Smooth muscle cell (in vitro differentiated cells): ENCODE data around the gene PIP4K2C. TPM values are rescaled to one million over a fixed set of nuclear protein-coding genes. Genes with fewer than 3 reads are reported as not detected.

Experiments used
- DNase-seq: peaks from one replicate; lab custom pipeline; 2025; ENCODE audit not compliant: unreplicated experiment; lab: John Stamatoyannopoulos, UW
- H2AFZ ChIP-seq: fragments of 200-600 bp; sonication (generic); 2 replicates; pipeline ENCODE4 v1.6.0; 2016; ENCODE audit warnings: antibody characterized with exemption, low read depth, mild to moderate bottlenecking
- H3F3A ChIP-seq: fragments of 200-600 bp; sonication (generic); 2 replicates; pipeline ENCODE4 v1.6.0; 2017; ENCODE audit warnings: antibody characterized with exemption, low read depth
- H3K27ac ChIP-seq: fragments of 200-600 bp; sonication (generic); 2 replicates; pipeline ENCODE4 v1.5.1; 2016; ENCODE audit warnings: low read depth, mild to moderate bottlenecking
- H3K27me3 ChIP-seq: fragments of 200-600 bp; sonication (generic); 2 replicates; pipeline ENCODE4 v1.6.1; 2016; ENCODE audit warnings: low read depth, mild to moderate bottlenecking
- H3K36me3 ChIP-seq: fragments of 200-600 bp; sonication (generic); 2 replicates; pipeline ENCODE4 v1.5.1; 2016; ENCODE audit warnings: low read depth
- H3K4me1 ChIP-seq: fragments of 200-600 bp; sonication (generic); 2 replicates; pipeline ENCODE4 v1.5.1; 2016; ENCODE audit warnings: low read depth
- H3K4me2 ChIP-seq: fragments of 200-600 bp; sonication (generic); 2 replicates; pipeline ENCODE4 v1.6.0; 2016; ENCODE audit warnings: mild to moderate bottlenecking
- H3K4me3 ChIP-seq: fragments of 200-600 bp; sonication (generic); 2 replicates; pipeline ENCODE4 v1.5.1; 2016; ENCODE audit warnings: mild to moderate bottlenecking
- H3K79me2 ChIP-seq: fragments of 200-600 bp; sonication (generic); 2 replicates; pipeline ENCODE4 v1.6.0; 2016; ENCODE audit warnings: low read depth, mild to moderate bottlenecking
- H3K9ac ChIP-seq: fragments of 200-600 bp; sonication (generic); 2 replicates; pipeline ENCODE4 v1.6.0; 2016; ENCODE audit warnings: low read depth
- H3K9me3 ChIP-seq: fragments of 200-600 bp; sonication (generic); replicated peaks from 2 replicates; pipeline ENCODE4 v1.5.1; 2016; ENCODE audit warnings: low read depth
- H4K20me1 ChIP-seq: fragments of 200-600 bp; sonication (generic); 2 replicates; pipeline ENCODE4 v1.6.0; 2016; ENCODE audit warnings: low read depth
- WGBS: methylation state at CpG from one replicate; pipeline ENCODE4 v1.1.7; 2016; ENCODE audit warnings: low lambda C conversion rate; 5-methylcytosine and 5-hydroxymethylcytosine counted together
- polyA plus RNA-seq: library from polyadenylated mRNA; unstranded; fragments of >200 nt; fragmentation: Nextera tagmentation; extraction: Ambion mirVana; gene quantifications from 2 replicates; pipeline ENCODE4 v1.2.1, GENCODE V29; 2016
- total RNA-seq: library from RNA; depleted of rRNA; stranded (reverse); fragments of >200 nt; gene quantifications from 2 replicates; pipeline ENCODE4 v1.2.3, GENCODE V29; 2014
- TF ChIP-seq, protein P1 (sequence below): fragments of 200-600 bp; sonication (generic); IDR thresholded peaks from 2 replicates; pipeline ENCODE4 v1.5.1; 2017; ENCODE audit warnings: borderline replicate concordance, mild to moderate bottlenecking, antibody characterized with exemption; ENCODE audit not compliant: insufficient read depth, poor library complexity, severe bottlenecking

The PIP4K2C gene
- 39.5 and 53.8 TPM in 2 replicates for total RNA-seq
- polyA plus RNA-seq: 33.3 and 41.1 TPM in 2 replicates

DNA sequence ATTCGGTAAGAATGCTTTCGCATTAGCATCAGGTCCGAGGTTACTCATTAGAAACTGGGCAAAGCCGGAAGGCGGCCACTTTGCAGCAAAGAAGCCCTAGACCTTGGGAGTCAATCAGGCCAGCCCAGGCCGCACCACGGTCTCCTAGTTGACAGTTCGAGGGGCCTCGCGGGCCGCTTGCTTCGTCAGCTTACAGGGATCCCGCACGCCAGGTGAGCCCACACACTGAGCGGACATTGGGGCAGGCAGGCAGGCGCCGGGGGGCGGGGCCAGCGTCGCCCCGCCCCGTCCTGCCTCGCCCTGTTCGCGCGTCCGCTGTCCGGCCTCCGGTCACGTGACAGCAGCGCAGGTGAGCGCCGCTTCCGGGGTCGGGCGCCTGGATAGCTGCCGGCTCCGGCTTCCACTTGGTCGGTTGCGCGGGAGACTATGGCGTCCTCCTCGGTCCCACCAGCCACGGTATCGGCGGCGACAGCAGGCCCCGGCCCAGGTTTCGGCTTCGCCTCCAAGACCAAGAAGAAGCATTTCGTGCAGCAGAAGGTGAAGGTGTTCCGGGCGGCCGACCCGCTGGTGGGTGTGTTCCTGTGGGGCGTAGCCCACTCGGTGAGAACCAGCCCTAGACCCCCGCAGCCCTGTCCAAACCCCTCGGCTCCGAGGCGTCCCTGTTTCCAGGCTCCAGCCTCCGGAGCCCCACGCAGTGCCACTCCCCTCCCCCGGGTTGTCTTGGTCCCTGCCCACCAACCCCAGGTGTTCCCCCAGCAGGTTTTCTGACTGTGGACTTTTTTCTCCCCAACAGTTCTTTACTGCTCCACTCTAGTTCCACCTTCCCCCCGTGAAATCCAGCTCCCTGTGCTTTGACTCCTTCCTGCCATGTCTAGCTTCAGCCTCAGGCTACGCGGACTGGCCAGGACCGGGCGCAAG lies at the start of gene PIP4K2C:
Gene PIP4K2C, plus strand, starts transcription at position 329 of the 918 bp plus-strand sequence. Its CDS starts 98 bp downstream, at position 427.
- H3K4me3 ChIP-seq: peak within 1 kb of the TSS; percentile 88
- H3K79me2 ChIP-seq: peaks cover 8% of the 10 kb centered on the region
- H3K27ac ChIP-seq: no peak within 1 kb of the TSS
- no peaks in the 10 kb centered on the region for H3K9me3 ChIP-seq
- H2AFZ ChIP-seq: peak within 1 kb of the TSS; percentile 98
- peaks cover 11% of the 10 kb centered on the region for H3K4me1 ChIP-seq
- peak within 1 kb of the TSS; percentile 59 for H3K9ac ChIP-seq
- H3K36me3 ChIP-seq: no peaks in the 10 kb centered on the region
- peak within 1 kb of the TSS; percentile 96 for H3K4me2 ChIP-seq
- 2% methylated on average over 69 of the region's 69 CpGs for WGBS
- H3F3A ChIP-seq: no peaks in the 10 kb centered on the region
- peaks cover 10% of the 10 kb centered on the region for H3K27me3 ChIP-seq
- peaks cover 22% of the 10 kb centered on the region for H4K20me1 ChIP-seq
- TF ChIP-seq, protein P1, sequence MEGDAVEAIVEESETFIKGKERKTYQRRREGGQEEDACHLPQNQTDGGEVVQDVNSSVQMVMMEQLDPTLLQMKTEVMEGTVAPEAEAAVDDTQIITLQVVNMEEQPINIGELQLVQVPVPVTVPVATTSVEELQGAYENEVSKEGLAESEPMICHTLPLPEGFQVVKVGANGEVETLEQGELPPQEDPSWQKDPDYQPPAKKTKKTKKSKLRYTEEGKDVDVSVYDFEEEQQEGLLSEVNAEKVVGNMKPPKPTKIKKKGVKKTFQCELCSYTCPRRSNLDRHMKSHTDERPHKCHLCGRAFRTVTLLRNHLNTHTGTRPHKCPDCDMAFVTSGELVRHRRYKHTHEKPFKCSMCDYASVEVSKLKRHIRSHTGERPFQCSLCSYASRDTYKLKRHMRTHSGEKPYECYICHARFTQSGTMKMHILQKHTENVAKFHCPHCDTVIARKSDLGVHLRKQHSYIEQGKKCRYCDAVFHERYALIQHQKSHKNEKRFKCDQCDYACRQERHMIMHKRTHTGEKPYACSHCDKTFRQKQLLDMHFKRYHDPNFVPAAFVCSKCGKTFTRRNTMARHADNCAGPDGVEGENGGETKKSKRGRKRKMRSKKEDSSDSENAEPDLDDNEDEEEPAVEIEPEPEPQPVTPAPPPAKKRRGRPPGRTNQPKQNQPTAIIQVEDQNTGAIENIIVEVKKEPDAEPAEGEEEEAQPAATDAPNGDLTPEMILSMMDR: no peak
- DNase-seq: peak; percentile 15

- WGBS: 90% methylated on average over 2 of the region's 2 CpGs
- TF ChIP-seq, protein P1: no peak
These were observed 49.3 kb upstream of the PIP4K2C start for GRCh38 chr12:57541717-57542116.

GRCh38 chr12:57543581-57543980 lies 47.4 kb upstream of the PIP4K2C start:
- H3F3A ChIP-seq: peaks cover 5% of the 10 kb centered on the region
- peaks cover 12% of the 10 kb centered on the region for H3K4me1 ChIP-seq
- H3K9ac ChIP-seq: no peak overlapping the region
- no peak overlapping the region for H2AFZ ChIP-seq
- no peaks in the 10 kb centered on the region for H3K36me3 ChIP-seq
- TF ChIP-seq, protein P1: no peak
- H3K4me3 ChIP-seq: no peak overlapping the region
- peaks cover 49% of the 10 kb centered on the region for H3K79me2 ChIP-seq
- no peaks in the 10 kb centered on the region for H3K9me3 ChIP-seq
- no peak overlapping the region for H3K27ac ChIP-seq
- no peak overlapping the region for H3K4me2 ChIP-seq
- H4K20me1 ChIP-seq: peaks cover 64% of the 10 kb centered on the region
- WGBS: 100% methylated on average over 2 of the region's 2 CpGs
- H3K27me3 ChIP-seq: peaks cover 4% of the 10 kb centered on the region
- no peak for DNase-seq

More at GRCh38 chr12:57541717-57542116, 49.3 kb upstream of the PIP4K2C start:
- Histone ChIP-seq H3F3A (peaks cover 5% of the 10 kb centered on the region), H2AFZ (no peak overlapping the region), H3K4me2 (no peak overlapping the region), H3K79me2 (peaks cover 46% of the 10 kb centered on the region), H3K9ac (no peak overlapping the region), H3K9me3 (no peaks in the 10 kb centered on the region), H3K36me3 (no peaks in the 10 kb centered on the region), H4K20me1 (peaks cover 71% of the 10 kb centered on the region), H3K27ac (no peak overlapping the region), H3K27me3 (no peaks in the 10 kb centered on the region), H3K4me1 (peaks cover 12% of the 10 kb centered on the region), H3K4me3 (no peak overlapping the region)
- no peak for DNase-seq
